T-helper 17 cell (primary cell): ENCODE data around the gene CABYR. TPM values are rescaled to one million over a fixed set of nuclear protein-coding genes. Genes with fewer than 3 reads are reported as not detected.

Experiments
- ATAC-seq: fragments of 150-1000 bp; cut with Tn5 transposase; 2 replicates; pipeline ENCODE4 v1.10.0; 2021; ENCODE audit warnings: mild to moderate bottlenecking, moderate library complexity
- DNase-seq, 3 donors: peaks; one replicate each; pipeline versions ENCODE4 v3.0.0 to v3.0.0-alpha.2; 2020 to 2021
- H3K9me3 ChIP-seq: one replicate; pipeline ENCODE4 v1.7.0; 2013; ENCODE audit warnings: low read length, mild to moderate bottlenecking; ENCODE audit not compliant: control insufficient read depth, poor library complexity, severe bottlenecking
- H3K27ac Mint-ChIP-seq: one replicate; pipeline ENCODE4 v1.8.0; 2022; ENCODE audit warnings: mild to moderate bottlenecking, moderate library complexity, mixed read lengths
- H3K27me3 Mint-ChIP-seq: one replicate; pipeline ENCODE4 v1.8.0; 2022; ENCODE audit warnings: mixed read lengths
- H3K36me3 Mint-ChIP-seq: one replicate; pipeline ENCODE4 v1.8.0; 2022; ENCODE audit warnings: low read depth, mixed read lengths
- H3K4me1 Mint-ChIP-seq: one replicate; pipeline ENCODE4 v1.8.0; 2022; ENCODE audit warnings: mild to moderate bottlenecking, mixed read lengths
- H3K4me3 Mint-ChIP-seq: one replicate; pipeline ENCODE4 v1.8.0; 2022; ENCODE audit warnings: mild to moderate bottlenecking, moderate library complexity, mixed read lengths
- total RNA-seq, 4 donors: library from RNA in 2 of 4; stranded (reverse) in 2 of 4; gene quantifications; one replicate each; pipeline ENCODE4 v1.2.3 and lab custom pipeline; 2022 to 2026

Gene CABYR
- total RNA-seq, 2 donors from 2014 or later = 2.4 to 2.6 TPM

- H3K36me3 Mint-ChIP-seq = peaks cover 9% of the 10 kb centered on the region
- no peak for DNase-seq
Measured at GRCh38 chr18:24114924-24115549, 23.8 kb upstream of the CABYR start.

DNA sequence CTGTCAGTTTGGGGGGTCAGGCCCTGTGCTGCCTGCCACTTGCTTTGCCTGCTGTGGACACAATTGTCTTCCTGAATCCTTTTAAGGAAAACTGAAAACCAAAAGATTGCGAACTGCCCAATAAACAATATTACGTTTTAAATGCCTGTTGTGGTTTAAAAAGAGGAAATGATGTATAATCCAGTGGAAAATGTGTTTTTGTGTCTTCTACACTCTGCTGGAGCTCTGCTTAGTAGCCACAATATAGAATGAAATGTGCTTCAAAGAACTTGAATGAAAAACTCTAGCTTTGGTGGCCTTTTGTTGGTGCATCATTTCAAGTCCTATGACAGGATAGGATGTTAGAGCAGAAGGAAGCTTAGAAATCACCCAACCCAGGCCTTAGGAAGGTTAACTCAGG is 23.2 kb upstream of the CABYR start:
- Mint-ChIP-seq H3K4me1 (peaks cover 22% of the 10 kb centered on the region), H3K27me3 (no peaks in the 10 kb centered on the region), H3K27ac (peak overlapping the region; percentile 84), H3K36me3 (peaks cover 11% of the 10 kb centered on the region), H3K4me3 (no peak overlapping the region)
- ATAC-seq (no peak), DNase-seq (no peak)
- H3K9me3 ChIP-seq = no peaks in the 10 kb centered on the region

More at GRCh38 chr18:24114924-24115549, 23.8 kb upstream of the CABYR start:
- Mint-ChIP-seq H3K27ac (peak overlapping the region; percentile 84), H3K27me3 (no peaks in the 10 kb centered on the region), H3K4me1 (peaks cover 22% of the 10 kb centered on the region), H3K4me3 (no peak overlapping the region)
- no peaks in the 10 kb centered on the region for H3K9me3 ChIP-seq
- no peak for ATAC-seq

GRCh38 chr18:24118750-24119577 is 19.9 kb upstream of the CABYR start:
- peak; percentile 57 to 65 (median 61) for DNase-seq
- Mint-ChIP-seq H3K27ac (peak overlapping the region; percentile 85), H3K27me3 (no peaks in the 10 kb centered on the region), H3K4me3 (no peak overlapping the region), H3K36me3 (peaks cover 8% of the 10 kb centered on the region), H3K4me1 (peaks cover 19% of the 10 kb centered on the region)
- H3K9me3 ChIP-seq = no peaks in the 10 kb centered on the region
- peak; percentile 93 for ATAC-seq

GRCh38 chr18:24120676-24121075 is 18.2 kb upstream of the CABYR start:
- peak overlapping the region; percentile 27 for H3K27ac Mint-ChIP-seq
- DNase-seq (no peak), ATAC-seq (no peak)
- peaks cover 11% of the 10 kb centered on the region for H3K4me1 Mint-ChIP-seq
- H3K36me3 Mint-ChIP-seq = peaks cover 3% of the 10 kb centered on the region
- H3K9me3 ChIP-seq = no peaks in the 10 kb centered on the region
- no peak overlapping the region for H3K4me3 Mint-ChIP-seq
- no peaks in the 10 kb centered on the region for H3K27me3 Mint-ChIP-seq

- Mint-ChIP-seq H3K36me3 (peaks cover 3% of the 10 kb centered on the region), H3K4me3 (no peak overlapping the region), H3K27me3 (no peaks in the 10 kb centered on the region), H3K4me1 (peaks cover 11% of the 10 kb centered on the region), H3K27ac (peak overlapping the region; percentile 27)
- no peak for ATAC-seq
- no peak for DNase-seq
- H3K9me3 ChIP-seq = no peaks in the 10 kb centered on the region
Measured at GRCh38 chr18:24121625-24122024, 17.2 kb upstream of the CABYR start.

GRCh38 chr18:24126155-24126961 is 12.5 kb upstream of the CABYR start:
- Mint-ChIP-seq H3K4me1 (peaks cover 9% of the 10 kb centered on the region), H3K36me3 (peaks cover 12% of the 10 kb centered on the region), H3K27me3 (no peaks in the 10 kb centered on the region), H3K27ac (no peak overlapping the region), H3K4me3 (no peak overlapping the region)
- DNase-seq (no peak), ATAC-seq (no peak)
- H3K9me3 ChIP-seq = no peaks in the 10 kb centered on the region

DNA sequence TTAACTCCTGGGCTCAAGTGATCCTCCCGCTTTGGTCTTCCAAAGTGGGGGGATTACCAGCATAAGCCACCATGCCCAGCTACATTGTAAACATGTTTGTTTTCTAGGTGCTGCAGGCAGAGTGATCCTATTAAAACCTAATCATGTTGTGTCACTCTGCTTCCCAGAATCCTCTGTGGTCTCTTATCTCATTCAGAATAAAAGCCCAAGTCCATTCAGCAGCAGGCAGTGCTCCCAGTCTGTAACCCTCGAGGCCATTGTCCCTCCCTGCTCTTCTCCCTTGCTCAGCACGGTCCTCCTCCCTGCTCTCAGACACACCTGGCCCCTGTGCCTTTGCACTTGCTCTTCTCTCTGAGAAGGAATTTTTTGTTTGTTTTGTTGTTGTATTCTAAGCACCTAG is 11.1 kb upstream of the CABYR start:
- Mint-ChIP-seq H3K27ac (peak overlapping the region; percentile 67), H3K4me3 (no peak overlapping the region), H3K36me3 (peaks cover 12% of the 10 kb centered on the region), H3K4me1 (peaks cover 7% of the 10 kb centered on the region), H3K27me3 (no peaks in the 10 kb centered on the region)
- ATAC-seq (no peak), DNase-seq (no peak)
- no peaks in the 10 kb centered on the region for H3K9me3 ChIP-seq

GRCh38 chr18:24128700-24129099 is 10.2 kb upstream of the CABYR start:
- H3K4me3 Mint-ChIP-seq = no peak overlapping the region
- ATAC-seq = no peak
- no peaks in the 10 kb centered on the region for H3K9me3 ChIP-seq
- H3K36me3 Mint-ChIP-seq = peaks cover 12% of the 10 kb centered on the region
- peak overlapping the region; percentile 67 for H3K27ac Mint-ChIP-seq
- H3K27me3 Mint-ChIP-seq = no peaks in the 10 kb centered on the region
- no peak for DNase-seq
- peaks cover 5% of the 10 kb centered on the region for H3K4me1 Mint-ChIP-seq

DNA sequence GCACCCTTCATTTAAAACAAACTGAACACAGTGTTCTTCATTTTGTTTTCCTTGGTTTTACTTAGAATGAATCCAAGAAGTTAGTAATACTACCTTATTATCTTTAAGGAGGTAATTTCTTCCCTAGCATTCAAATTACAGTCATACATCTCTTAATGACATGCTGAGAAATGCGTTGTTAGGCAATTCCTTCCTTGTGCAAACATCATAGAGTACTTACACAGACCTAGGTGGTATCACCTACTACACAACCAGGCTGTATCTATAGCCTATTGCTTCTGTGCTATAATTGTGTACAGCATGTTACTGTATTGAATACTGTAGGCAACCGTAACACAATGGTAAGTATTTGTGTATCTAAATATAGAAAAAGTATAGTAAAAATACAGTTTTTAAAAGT is 8.4 kb upstream of the CABYR start:
- no peaks in the 10 kb centered on the region for H3K9me3 ChIP-seq
- Mint-ChIP-seq H3K4me1 (peaks cover 5% of the 10 kb centered on the region), H3K36me3 (peaks cover 12% of the 10 kb centered on the region), H3K27ac (no peak overlapping the region), H3K27me3 (no peaks in the 10 kb centered on the region), H3K4me3 (no peak overlapping the region)
- ATAC-seq = no peak
- DNase-seq = no peak

DNA sequence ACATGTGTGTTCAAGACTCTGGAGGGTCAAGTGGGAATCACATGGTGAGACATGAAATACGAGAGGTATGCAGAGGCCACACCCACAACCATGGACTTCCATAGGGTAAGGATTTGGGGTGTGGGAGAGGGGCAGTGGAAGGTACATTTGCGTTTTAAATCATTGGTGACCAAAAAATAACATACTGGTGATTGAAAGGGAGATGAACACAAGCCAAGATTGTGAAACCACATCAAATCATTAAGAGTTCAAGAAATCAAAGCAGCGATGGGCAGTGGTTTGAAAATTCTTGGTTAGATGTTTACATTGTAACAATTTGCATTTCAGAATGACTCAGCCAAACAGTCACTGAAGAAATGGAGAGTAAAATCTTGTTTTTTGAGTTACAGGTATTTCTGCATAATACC is 1.9 kb upstream of the CABYR start:
- H3K4me3 Mint-ChIP-seq = peak overlapping the region; percentile 96
- DNase-seq (no peak), ATAC-seq (peak; percentile 17)

DNA sequence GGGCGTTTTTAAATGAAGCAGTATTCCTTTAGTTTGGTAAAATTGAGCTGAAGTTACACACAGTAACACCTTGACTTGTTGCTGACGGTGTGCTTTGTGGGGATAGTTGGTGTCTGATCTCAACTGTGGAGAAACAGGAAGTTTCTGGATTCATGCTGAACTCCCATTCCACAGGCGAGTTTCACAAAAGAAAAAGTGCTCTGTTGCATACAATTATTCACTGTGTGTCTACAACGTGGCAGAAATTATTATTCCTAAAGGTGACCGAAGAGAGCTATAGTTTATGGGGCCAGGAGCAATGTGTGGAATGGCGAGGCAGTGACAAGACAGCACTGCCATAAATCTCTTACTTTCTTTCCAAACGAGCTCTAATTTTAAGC is 463 bp upstream of the CABYR start:
- Mint-ChIP-seq H3K4me3 (peak overlapping the region; percentile 96), H3K36me3 (no peaks in the 10 kb centered on the region), H3K4me1 (peaks cover 25% of the 10 kb centered on the region), H3K27me3 (peaks cover 6% of the 10 kb centered on the region), H3K27ac (peak overlapping the region; percentile 86)
- H3K9me3 ChIP-seq = no peaks in the 10 kb centered on the region
- peak; percentile 48 for ATAC-seq
- DNase-seq = no peak

More for the DNA sequence above, 1.9 kb upstream of the CABYR start:
- Mint-ChIP-seq H3K27ac (peak overlapping the region; percentile 86), H3K36me3 (no peaks in the 10 kb centered on the region), H3K27me3 (peaks cover 6% of the 10 kb centered on the region), H3K4me1 (peaks cover 25% of the 10 kb centered on the region)
- H3K9me3 ChIP-seq = no peaks in the 10 kb centered on the region

GRCh38 chr18:24140697-24141096 is 1.8 kb downstream of the CABYR start:
- no peak for ATAC-seq
- Mint-ChIP-seq H3K27ac (no peak overlapping the region), H3K4me3 (no peak overlapping the region), H3K27me3 (peaks cover 14% of the 10 kb centered on the region), H3K4me1 (peaks cover 25% of the 10 kb centered on the region), H3K36me3 (no peaks in the 10 kb centered on the region)
- no peaks in the 10 kb centered on the region for H3K9me3 ChIP-seq
- DNase-seq = no peak

DNA sequence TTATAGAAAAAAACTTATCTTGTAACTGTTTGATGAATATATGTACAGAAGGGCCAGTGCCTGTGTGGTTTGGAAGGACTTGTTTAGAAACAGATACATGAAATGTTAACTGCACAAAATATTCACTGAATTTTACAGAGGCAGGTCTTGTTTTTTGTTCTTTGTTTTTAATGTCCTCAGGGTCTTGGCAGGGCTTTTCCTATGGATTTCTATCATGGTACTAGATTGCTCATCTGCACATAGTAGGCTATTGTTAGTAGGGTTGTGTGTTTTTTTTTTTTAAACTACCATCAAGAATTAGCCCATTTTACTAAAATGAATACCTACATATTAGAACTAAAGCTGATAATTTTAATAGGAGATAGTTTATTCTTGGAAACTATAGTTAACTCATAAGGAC is 3.5 kb downstream of the CABYR start:
- DNase-seq = no peak
- H3K27ac Mint-ChIP-seq = no peak overlapping the region
- no peak for ATAC-seq
- no peaks in the 10 kb centered on the region for H3K9me3 ChIP-seq
- H3K36me3 Mint-ChIP-seq = no peaks in the 10 kb centered on the region
- peaks cover 21% of the 10 kb centered on the region for H3K27me3 Mint-ChIP-seq
- H3K4me3 Mint-ChIP-seq = no peak overlapping the region
- H3K4me1 Mint-ChIP-seq = peaks cover 15% of the 10 kb centered on the region
